Testis (tissue), 3 donors: ENCODE measurements around the gene EIF2D. TPM values are rescaled to one million over a fixed set of nuclear protein-coding genes. Genes with fewer than 3 reads are reported as not detected.
A peak's percentile ranks its signal among the peaks of the same experiment; 100 is the strongest.

ENCODE experiments used
- DNase-seq: peaks from one replicate; pipeline ENCODE4 v3.0.0-alpha.2; 2019
- H3K27ac ChIP-seq, 2 donors: fragments of 200-600 bp; sonication (generic); one replicate each; pipeline ENCODE4 v1.5.1; 2019
- H3K27me3 ChIP-seq: fragments of 200-600 bp; sonication (generic); one replicate; pipeline ENCODE4 v1.5.1; 2019
- H3K36me3 ChIP-seq: fragments of 200-600 bp; sonication (generic); one replicate; pipeline ENCODE4 v1.5.1; 2017; ENCODE audit warnings: low read depth; ENCODE audit errors: missing control alignments
- H3K4me1 ChIP-seq: fragments of 200-600 bp; sonication (generic); one replicate; pipeline ENCODE4 v1.5.1; 2019
- H3K4me3 ChIP-seq, 2 donors: fragments of 200-600 bp; sonication (generic); one replicate each; pipeline ENCODE4 v1.5.1; 2017 to 2019
- H3K9me3 ChIP-seq: fragments of 200-600 bp; sonication (generic); one replicate; pipeline ENCODE4 v1.5.1; 2017
- POLR2A ChIP-seq: fragments of 450-650 bp; IDR thresholded peaks from one replicate; pipeline ENCODE4 v1.6.1; 2017; ENCODE audit warnings: antibody characterized with exemption, mild to moderate bottlenecking, moderate library complexity
- WGBS, 2 donors: methylation state at CpG; one replicate each; pipeline ENCODE4 v1.1.5; 2018; 5-methylcytosine and 5-hydroxymethylcytosine counted together
- intact Hi-C: fragments of 100-400 bp; cut with DNase I; formaldehyde crosslinking; loops from one replicate; pipeline ENCODE4 v1.15.1; 2023; ENCODE audit warnings: low total_unique reads
- polyA plus RNA-seq: library from polyadenylated mRNA; stranded (reverse); fragments of 350-450 nt; fragmentation: Illumina TruSeq; extraction: RNeasy Lipid Tissue Mini Kit (QIAGEN cat#74804); gene quantifications from one replicate; pipeline ENCODE4 v1.2.3, GENCODE V29; 2014; ENCODE audit warnings: low read depth, low replicate concordance; ENCODE audit not compliant: insufficient read depth
- total RNA-seq, 2 donors: library from RNA; depleted of rRNA; stranded (reverse); fragments of >200 nt; gene quantifications; one replicate each; pipeline ENCODE4 v1.2.3, GENCODE V29; 2016
- TF ChIP-seq, protein P1 (sequence below), 3 experiments: fragments of 450-650 bp in 2 of 3; fragments of 200-600 bp in 1 of 3; sonication (generic) in 1 of 3; IDR thresholded peaks; one replicate each; pipeline ENCODE4 v1.5.1; 2016 to 2019; ENCODE audit warnings: antibody characterized with exemption in 3 of 3, mild to moderate bottlenecking in 2 of 3, moderate library complexity in 1 of 3

EIF2D gene
- total and polyA plus RNA-seq, 3 donors from 2014 or later, result 54.8 to 65.3 (median 59.4) TPM

DNA sequence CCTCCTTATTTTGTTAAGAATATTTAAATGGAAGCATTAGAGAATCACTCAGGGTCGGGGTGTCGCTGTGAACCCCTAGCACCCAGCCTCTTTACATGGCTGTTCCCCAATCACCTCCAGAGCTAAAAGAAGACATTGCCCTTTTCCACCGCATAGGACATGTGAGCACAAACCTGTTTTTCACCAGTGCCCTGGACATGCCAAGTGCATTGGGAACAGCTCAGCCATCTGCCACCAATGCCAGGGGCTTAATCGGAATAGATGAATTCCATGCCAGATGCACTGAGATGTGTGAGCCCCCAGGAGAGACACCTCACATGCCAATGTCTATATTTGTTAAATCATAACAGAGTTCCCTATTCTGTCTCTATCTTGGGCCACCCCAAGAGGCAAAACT is 33.3 kb downstream of the EIF2D start:
- H3K36me3 ChIP-seq, result no peaks in the 10 kb centered on the region
- no peak for DNase-seq
- WGBS, 2 donors, result 91 to 98% methylated on average over 4 of the region's 4 CpGs
- no peak overlapping the region for H3K4me3 ChIP-seq
- no peaks in the 10 kb centered on the region for H3K27me3 ChIP-seq
- intact Hi-C loops, result no loop called here
- H3K4me1 ChIP-seq, result peaks cover 2% of the 10 kb centered on the region
- TF ChIP-seq, protein P1, sequence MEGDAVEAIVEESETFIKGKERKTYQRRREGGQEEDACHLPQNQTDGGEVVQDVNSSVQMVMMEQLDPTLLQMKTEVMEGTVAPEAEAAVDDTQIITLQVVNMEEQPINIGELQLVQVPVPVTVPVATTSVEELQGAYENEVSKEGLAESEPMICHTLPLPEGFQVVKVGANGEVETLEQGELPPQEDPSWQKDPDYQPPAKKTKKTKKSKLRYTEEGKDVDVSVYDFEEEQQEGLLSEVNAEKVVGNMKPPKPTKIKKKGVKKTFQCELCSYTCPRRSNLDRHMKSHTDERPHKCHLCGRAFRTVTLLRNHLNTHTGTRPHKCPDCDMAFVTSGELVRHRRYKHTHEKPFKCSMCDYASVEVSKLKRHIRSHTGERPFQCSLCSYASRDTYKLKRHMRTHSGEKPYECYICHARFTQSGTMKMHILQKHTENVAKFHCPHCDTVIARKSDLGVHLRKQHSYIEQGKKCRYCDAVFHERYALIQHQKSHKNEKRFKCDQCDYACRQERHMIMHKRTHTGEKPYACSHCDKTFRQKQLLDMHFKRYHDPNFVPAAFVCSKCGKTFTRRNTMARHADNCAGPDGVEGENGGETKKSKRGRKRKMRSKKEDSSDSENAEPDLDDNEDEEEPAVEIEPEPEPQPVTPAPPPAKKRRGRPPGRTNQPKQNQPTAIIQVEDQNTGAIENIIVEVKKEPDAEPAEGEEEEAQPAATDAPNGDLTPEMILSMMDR (IDR thresholded peaks at IDR 0.05), result no peak
- no peak for TF ChIP-seq POLR2A
- no peak overlapping the region for H3K27ac ChIP-seq
- no peaks in the 10 kb centered on the region for H3K9me3 ChIP-seq

DNA sequence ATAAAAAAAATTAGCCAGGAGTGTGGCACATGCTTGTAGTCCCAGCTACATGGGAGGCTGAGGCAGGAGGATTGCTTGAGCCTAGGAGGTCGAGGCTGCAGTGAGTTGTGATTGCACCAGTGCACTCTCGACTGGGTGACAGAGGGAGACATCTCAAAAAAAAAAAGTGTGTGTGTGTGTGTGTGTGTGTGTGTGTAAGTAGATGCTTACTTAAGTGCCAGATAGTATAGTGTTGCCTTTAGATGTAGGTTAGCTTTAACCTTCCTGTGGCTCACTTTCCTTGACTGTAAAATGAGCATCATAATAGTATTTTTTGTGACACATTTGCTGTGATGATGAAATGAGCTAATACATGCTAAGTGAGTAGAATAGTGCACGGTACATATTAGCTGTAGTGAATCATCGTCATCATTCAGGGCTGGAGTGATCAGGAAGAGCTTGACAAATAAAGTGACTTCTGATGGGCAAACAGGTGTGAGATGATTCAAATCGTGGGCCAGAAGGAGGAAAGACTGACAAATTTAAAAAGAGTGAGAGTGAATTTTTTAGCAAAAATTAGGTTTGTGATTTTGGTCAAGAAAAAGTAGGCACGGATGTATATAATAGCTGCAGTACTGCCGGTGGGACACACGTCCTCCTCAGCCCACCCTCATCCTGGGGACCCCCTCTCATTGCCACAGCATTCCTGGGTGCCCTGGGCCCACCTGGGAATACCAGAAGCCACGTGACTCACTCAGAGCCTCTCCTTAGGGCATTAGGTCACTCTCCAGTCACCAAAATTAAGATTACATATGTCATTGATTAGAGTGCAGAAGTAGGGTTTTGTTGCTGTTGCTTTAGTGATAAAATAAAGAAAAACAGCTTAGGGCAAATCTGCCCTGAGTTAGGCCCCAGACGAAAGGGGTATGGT is 33.9 kb downstream of the EIF2D start:
- Histone ChIP-seq H3K4me1 (peaks cover under 1% of the 10 kb centered on the region), H3K36me3 (no peaks in the 10 kb centered on the region), H3K27me3 (no peaks in the 10 kb centered on the region), H3K4me3 (no peak overlapping the region), H3K27ac (no peak overlapping the region), H3K9me3 (no peaks in the 10 kb centered on the region)
- 83 to 85% methylated on average over 10 of the region's 10 CpGs for WGBS, 2 donors
- TF ChIP-seq, protein P1 (IDR thresholded peaks at IDR 0.05), result no peak
- TF ChIP-seq POLR2A, result no peak
- intact Hi-C loops, result no loop called here
- DNase-seq, result no peak

DNA sequence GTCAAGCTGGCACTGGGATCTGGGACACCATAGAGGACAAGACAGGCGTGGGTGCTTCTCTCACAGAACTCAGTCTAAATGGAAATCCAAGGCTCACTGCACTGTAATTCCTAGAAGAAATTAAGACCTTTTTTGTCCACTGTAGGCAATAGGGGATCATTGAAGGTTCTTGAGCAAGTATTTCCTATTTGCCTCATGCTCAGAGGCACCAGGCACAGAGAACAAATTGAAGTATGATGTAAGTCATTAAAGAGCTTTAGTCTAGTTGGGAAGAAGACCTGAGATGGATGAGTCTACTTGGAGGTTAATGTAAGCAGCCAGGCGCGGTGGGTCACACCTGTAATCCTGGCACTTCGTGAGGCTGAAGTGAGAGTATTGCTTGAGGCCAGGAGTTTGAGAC is 34.6 kb downstream of the EIF2D start:
- Histone ChIP-seq H3K4me1 (no peaks in the 10 kb centered on the region), H3K27ac (no peak overlapping the region), H3K27me3 (no peaks in the 10 kb centered on the region), H3K9me3 (no peaks in the 10 kb centered on the region), H3K36me3 (no peaks in the 10 kb centered on the region), H3K4me3 (no peak overlapping the region)
- no peak for DNase-seq
- no peak for TF ChIP-seq POLR2A
- TF ChIP-seq, protein P1 (IDR thresholded peaks at IDR 0.05), result no peak
- WGBS, 2 donors, result 66 to 73% methylated on average over 4 of the region's 4 CpGs
- intact Hi-C loops, result no loop called here

DNA sequence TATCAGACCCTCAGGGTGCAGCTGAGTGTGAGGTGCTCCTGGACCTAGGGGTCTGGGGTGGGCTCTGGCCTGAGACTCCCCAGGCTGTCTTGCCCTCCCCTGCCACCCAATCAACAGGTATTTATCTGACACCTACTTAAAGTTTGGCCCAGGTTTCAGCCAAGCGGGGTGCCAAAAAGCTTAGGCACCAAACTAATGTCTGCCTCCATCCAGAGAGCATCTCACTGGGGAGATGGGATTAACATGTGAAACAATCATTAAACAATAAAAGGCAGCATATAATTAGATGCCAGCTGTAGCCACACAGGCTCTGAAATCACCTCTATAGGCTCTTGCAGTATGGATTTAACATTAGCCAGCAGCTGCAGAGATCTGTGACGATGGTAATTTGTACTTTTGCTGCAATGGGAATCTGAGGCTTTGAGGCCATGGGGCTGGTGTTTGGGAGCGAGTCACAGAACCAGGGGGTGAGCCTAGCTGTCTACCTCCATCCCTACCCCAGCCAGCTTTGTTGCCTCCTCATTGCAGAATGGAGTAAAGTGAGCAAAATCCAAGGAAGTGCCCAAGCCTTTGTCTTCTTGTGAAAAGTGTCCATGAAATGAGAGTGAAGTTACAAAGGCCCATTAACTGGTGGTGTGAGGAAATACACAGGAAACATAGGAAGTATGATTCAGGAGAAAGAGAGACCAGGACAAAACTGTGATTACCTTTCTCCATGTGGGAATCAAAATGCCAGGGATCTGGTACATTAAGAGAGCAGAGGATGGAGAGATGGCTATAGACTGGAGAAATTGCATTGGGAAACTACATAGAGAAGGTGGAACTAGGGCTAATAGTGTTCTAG is 36.1 kb downstream of the EIF2D start:
- Histone ChIP-seq H3K36me3 (no peaks in the 10 kb centered on the region), H3K27me3 (no peaks in the 10 kb centered on the region), H3K4me3 (no peak overlapping the region), H3K27ac (peak overlapping the region in 1 of 2 donors; percentile 56), H3K9me3 (no peaks in the 10 kb centered on the region), H3K4me1 (no peaks in the 10 kb centered on the region)
- intact Hi-C loops, result no loop called here
- no peak for TF ChIP-seq POLR2A
- TF ChIP-seq, protein P1 (IDR thresholded peaks at IDR 0.05), result no peak
- no peak for DNase-seq
- 95% methylated on average over 3 of the region's 3 CpGs for WGBS, 2 donors
